Fibroblast of skin of back (primary cell): ENCODE results near the gene CTSK. TPM values are rescaled to one million over a fixed set of nuclear protein-coding genes. Genes with fewer than 3 reads are reported as not detected.
A peak's percentile ranks its signal among the peaks of the same experiment; 100 is the strongest.
"Not testable (repeated sequence)": the region's sequence is repeated elsewhere in the genome, so short reads cannot be mapped to it uniquely, and the experiment has no call there.

Source experiments
- DNase-seq: peaks from one replicate; pipeline ENCODE4 v3.0.0-alpha.2; 2013
- polyA plus RNA-seq, 2 experiments: library from polyadenylated mRNA; unstranded; fragments of 120-200 nt; gene quantifications; one replicate each; pipeline ENCODE4 v1.2.1, GENCODE V29; 2013; ENCODE audit not compliant: insufficient read length in 2 of 2

CTSK gene
- polyA plus RNA-seq (2013, experiment 1 of 2; ENCODE audit: insufficient read length) = 9.1 TPM
- 12.8 TPM for polyA plus RNA-seq (2013, experiment 2 of 2; ENCODE audit: insufficient read length)

DNA sequence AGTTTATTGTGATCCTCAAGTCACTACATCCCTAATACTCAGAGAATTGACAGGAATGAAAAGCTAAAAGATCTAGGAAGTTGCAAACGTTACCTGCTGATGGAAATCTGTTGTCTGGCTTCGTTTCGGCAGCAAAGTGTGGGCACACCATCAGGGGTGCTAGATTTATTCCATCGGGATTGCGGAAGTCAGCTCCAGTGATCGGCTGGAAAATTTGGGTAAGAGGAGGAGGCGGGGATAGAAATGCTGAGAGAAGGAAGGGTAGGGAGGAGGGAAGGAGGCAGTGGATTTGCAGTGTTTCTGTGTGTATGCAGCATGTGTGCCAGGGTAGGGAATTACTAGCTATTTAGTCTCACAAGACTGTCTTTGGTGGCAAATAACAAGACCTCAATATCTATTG is at the start of gene CTSK:
Gene CTSK, minus strand, starts transcription at position 140 of the 400 bp plus-strand sequence. CDS start 1,455 bp downstream, outside the sequence.
- no peak for DNase-seq

DNA sequence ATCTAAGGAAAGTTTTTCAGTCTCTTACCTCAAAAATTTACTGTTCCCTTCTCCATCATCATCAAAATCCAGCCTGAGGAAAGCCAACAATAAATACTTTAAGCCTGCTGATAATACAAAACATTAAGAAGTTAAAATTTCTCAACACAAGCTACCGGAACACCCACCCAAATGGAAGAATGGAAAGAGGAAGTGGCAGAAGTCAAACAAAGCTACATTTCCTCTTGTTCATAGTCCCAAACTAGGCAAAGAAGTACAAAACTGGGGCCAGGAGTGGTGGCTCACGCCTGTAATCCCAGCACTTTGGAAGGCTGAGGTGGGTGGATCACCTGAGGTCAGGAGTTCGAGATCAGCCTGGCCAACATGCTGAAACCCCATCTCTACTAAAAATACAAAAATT is 44.7 kb upstream of the CTSK start:
- DNase-seq = not testable (repeated sequence)

- not testable (repeated sequence) for DNase-seq
These were observed 42.8 kb upstream of the CTSK start for GRCh38 chr1:150850801-150851362.

DNA sequence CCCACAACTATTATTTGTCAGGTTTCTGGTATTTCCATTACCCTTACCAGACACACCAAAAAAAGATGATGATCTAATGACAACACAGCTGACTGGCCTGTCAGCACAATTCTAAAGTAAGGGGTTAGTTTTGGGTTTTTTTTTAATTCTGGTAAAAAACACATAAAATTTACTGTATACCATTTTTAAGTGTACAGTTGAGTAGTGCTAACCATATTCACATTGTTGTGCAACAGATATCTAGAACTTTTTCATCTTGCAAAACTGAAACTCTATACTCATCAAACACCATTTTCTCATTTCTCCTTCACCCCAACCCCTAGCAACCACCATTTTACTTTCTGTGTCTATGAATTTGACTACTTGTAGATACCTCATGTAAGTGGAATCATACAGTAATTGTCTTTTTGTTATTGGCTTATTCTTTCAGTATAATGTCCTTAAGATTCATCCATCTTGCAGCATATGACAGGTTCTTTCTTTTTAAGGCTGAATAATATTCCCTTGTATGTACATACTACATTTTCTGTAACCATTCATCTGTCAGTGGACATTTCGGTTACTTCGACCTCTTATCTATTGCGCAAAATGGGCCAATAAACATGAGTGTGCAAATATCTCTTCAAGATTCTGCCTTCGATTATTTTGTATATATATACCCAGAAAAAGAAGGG is 38.5 kb upstream of the CTSK start:
- DNase-seq = no peak

DNA sequence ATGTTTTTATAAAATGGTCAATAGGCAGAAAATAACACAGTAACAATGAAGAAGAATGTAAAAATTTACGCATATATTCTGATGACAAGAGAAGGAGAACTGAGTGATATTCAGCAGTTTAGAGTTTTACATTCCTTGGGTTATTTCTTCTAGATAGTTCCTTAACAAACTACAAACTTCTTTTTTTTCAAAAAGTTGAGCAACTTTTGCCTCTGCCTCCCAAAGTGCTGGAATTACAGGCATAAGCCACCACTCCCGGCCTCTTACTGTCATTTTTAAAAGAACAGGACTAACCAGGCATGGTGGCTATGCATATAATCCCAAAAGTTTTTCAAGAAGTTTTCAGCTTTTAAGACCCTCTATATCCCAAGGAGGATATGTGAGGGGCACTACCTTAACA is 35.4 kb upstream of the CTSK start:
- DNase-seq = no peak

GRCh38 chr1:150842964-150843363 is 34.9 kb upstream of the CTSK start:
- DNase-seq = no peak

GRCh38 chr1:150842343-150842742 is 34.3 kb upstream of the CTSK start:
- DNase-seq = no peak

GRCh38 chr1:150841626-150842025 is 33.6 kb upstream of the CTSK start:
- DNase-seq = no peak

GRCh38 chr1:150840850-150841249 is 32.8 kb upstream of the CTSK start:
- DNase-seq = not testable (repeated sequence)

- peak; percentile 6 for DNase-seq
These were observed 28.2 kb upstream of the CTSK start for GRCh38 chr1:150836129-150836773.

DNA sequence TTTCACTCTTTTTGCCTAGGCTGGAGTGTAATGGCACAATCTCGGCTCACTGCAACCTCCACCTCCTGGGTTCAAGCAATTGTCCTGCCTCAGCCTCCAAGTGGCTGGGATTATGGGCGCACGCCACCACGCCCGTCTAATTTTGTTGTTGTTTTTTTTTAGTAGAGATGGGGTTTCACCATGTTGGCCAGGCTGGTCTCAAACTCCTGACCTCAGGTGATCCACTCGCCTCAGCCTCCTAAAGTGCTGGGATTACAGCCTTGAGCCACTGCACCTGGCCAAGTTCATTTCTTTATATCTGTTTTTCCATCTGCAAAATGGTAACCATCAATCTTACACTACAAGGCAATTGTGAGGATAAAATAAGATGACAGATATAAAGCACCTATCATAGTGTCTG is 25.9 kb upstream of the CTSK start:
- not testable (repeated sequence) for DNase-seq

GRCh38 chr1:150832597-150832996 is 24.5 kb upstream of the CTSK start:
- no peak for DNase-seq

DNA sequence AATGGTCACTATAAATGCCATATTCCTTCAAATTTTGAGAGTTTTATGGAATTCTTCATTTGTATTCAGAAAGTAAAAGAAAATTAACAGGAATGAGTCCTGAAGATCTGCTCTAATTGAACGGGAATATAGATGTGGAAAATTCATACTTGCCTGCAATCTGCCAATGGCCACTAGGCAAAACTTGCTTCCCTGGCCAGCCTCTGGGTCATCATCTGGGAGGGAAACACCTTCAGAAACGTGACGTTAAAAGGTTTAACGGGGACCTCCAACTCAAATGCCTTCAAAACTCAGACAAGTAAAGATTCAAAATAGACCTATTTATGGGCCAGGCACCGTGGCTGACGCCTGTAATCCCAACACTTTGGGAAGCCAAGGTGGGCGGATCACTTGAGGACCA is 21.7 kb upstream of the CTSK start:
- DNase-seq = no peak

DNA sequence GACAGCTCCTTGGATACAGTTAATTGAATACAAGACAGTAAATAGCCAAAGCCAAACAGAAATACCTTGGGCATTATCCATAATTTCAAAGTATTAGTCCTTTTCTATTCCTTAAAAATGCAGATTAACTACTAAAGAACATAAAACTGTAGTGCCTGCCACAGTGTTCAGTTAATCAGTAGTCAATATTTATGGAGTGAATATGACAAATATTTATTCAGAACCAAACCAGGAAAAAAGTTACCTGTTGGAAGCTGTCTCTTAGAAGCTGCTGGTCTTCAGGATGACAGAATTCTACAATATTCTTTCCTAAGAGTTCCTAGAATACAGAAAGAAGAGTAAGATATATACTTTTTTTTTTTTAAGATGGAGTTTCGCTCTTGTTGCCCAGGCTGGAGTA is 18.2 kb upstream of the CTSK start:
- no peak for DNase-seq

GRCh38 chr1:150820730-150821512 is 12.9 kb upstream of the CTSK start:
- peak; percentile 34 for DNase-seq

GRCh38 chr1:150815871-150816270 is 7.8 kb upstream of the CTSK start:
- no peak for DNase-seq

- DNase-seq = peak; percentile 49
These were observed 5.1 kb upstream of the CTSK start for GRCh38 chr1:150813028-150813707.

GRCh38 chr1:150810958-150811659 is 3.0 kb upstream of the CTSK start:
- DNase-seq = no peak

GRCh38 chr1:150809651-150810050 is 1.6 kb upstream of the CTSK start:
- DNase-seq = peak; percentile 79

GRCh38 chr1:150808846-150809245 is 786 bp upstream of the CTSK start:
- DNase-seq = no peak

GRCh38 chr1:150807249-150808023 is 624 bp downstream of the CTSK start:
- DNase-seq = peak; percentile 41
